Measurements from ENCODE around the gene FCGR3B.
"Not testable (repeated sequence)": the region's sequence is repeated elsewhere in the genome, so short reads cannot be mapped to it uniquely, and the experiment has no call there.

- not testable (repeated sequence) for TF ChIP-seq CTCF, POLR2A, POLR2AphosphoS5 (IDR thresholded peaks at IDR 0.05)
Observed at GRCh38 chr1:161643481-161644208, 12.7 kb upstream of the FCGR3B start.

Data from stomach (tissue), 4 donors.